ENCODE measurements around the gene ZNF865. TPM values are rescaled to one million over a fixed set of nuclear protein-coding genes. Genes with fewer than 3 reads are reported as not detected.

ZNF865 gene
- total and polyA plus RNA-seq, 2 of the 4 experiments (the other 2 are of a cell fraction): under 0.01 to 4.6 TPM

DNA sequence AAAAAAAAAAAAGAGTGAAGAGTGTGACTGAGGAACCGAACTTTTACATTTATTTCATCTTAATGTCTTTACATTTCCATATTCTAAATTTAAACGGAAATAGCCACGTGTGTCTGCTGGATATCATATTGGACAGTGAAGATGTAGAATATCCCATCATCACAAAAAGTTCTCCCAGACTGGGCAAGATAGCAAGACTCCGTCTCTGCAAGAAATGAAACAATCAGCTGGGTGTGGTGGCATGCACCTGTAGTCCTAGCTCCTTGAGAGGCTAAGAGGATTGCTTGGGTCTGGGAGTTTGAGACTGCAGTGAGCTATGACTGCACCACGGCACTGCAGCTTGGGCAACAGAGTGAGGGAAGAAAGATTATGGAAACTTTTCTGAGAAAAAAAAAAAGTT, 28.7 kb upstream of the ZNF865 start:
- Histone ChIP-seq H3K4me2 (ENCODE audit: low read depth, low read length) (no peak overlapping the region), H2AFZ (replicated peaks; ENCODE audit: low read length, poor library complexity) (no peak overlapping the region), H4K5ac (ENCODE audit: low read depth, low read length) (no peak overlapping the region), H3K14ac (replicated peaks; ENCODE audit: low read depth, low read length) (no peak overlapping the region), H3K9me1 (ENCODE audit: insufficient read depth, low read length) (peaks cover 7% of the 10 kb centered on the region), H4K8ac (ENCODE audit: low read depth in 2 of 2, low read length in 2 of 2) (no peak overlapping the region), H3K79me1 (ENCODE audit: low read depth in 1 of 2, low read length in 2 of 2) (peaks cover 8 to 23% of the 10 kb centered on the region in 2 experiments), H3K36me3 (ENCODE audit: control insufficient read depth, insufficient read depth, low read length) (peaks cover 14% of the 10 kb centered on the region), H4K20me1 (ENCODE audit: insufficient read depth, low read length) (no peaks in the 10 kb centered on the region; the same call in 1 of the 2 replicates), H3K18ac (ENCODE audit: low read depth, low read length) (no peak overlapping the region), H3K4me1 (ENCODE audit: control insufficient read depth, insufficient read depth, low read length) (peaks cover 4% of the 10 kb centered on the region; the same call in 1 of the 2 replicates), H3K9me3 (ENCODE audit: control insufficient read depth, insufficient read depth, low read length) (no peaks in the 10 kb centered on the region), H3K4ac (ENCODE audit: low read depth, low read length) (no peak overlapping the region), H3K4me3 (ENCODE audit: insufficient read depth, low read depth, low read length) (no peak overlapping the region), H2BK20ac (ENCODE audit: low read depth, low read length) (no peak overlapping the region), H2BK15ac (ENCODE audit: low read depth, low read length) (no peak overlapping the region), H3K23ac (ENCODE audit: low read depth, low read length) (no peak overlapping the region), H3K56ac (ENCODE audit: extremely low read depth, insufficient read depth, low read length) (no peak overlapping the region), H3K27ac (ENCODE audit: insufficient read depth, low read length) (no peak overlapping the region), H4K91ac (ENCODE audit: insufficient read depth, low read depth, low read length) (no peak overlapping the region), H2AK5ac (ENCODE audit: low read depth, low read length) (no peak overlapping the region), H2AK9ac (replicated peaks; ENCODE audit: low read depth, low read length, poor library complexity) (no peak overlapping the region), H2BK120ac (ENCODE audit: low read depth, low read length) (no peak overlapping the region), H3K27me3 (ENCODE audit: control insufficient read depth, insufficient read depth, low read length) (no peaks in the 10 kb centered on the region), H2BK5ac (ENCODE audit: low read depth, low read length, poor library complexity, severe bottlenecking) (no peak overlapping the region), H3K9ac (ENCODE audit: low read depth, low read length) (no peak overlapping the region)
- dilution Hi-C loops (cut with HindIII; ENCODE audit: low sequenced_read_pairs, unreplicated experiment) (no loop called here), in situ Hi-C loops (cut with MboI; ENCODE audit: low sequenced_read_pairs) (no loop called here), intact Hi-C loops (cut with micrococcal nuclease) (no loop called here)
- no CpG with 5 or more reads among the region's 5 CpGs for WGBS, 2 experiments (ENCODE audit: extremely low coverage in 2 of 2, insufficient read length in 1 of 2)
- ChIA-PET POLR2A (ENCODE audit: unreplicated experiment) (interaction anchor here (0.6 kb wide), 1 partner anchor 15 kb away, joined by 3 read pairs; no protein-coding TSS in a partner anchor), CTCF (no interaction called here)
- DNase-seq (no peak), ATAC-seq (ENCODE audit: low read depth) (no peak)
- BruUV-seq (replicated peaks): no TSS peak
- TF ChIP-seq CEBPB (IDR thresholded peaks at IDR 0.05; ENCODE audit: low read depth, low read length) (no peak), CHD1 (IDR thresholded peaks at IDR 0.05; ENCODE audit: low read depth, low read length) (no peak), MAZ (IDR thresholded peaks at IDR 0.05; ENCODE audit: borderline replicate concordance, low read depth, low read length) (no peak)

Data from IMR-90 (cell line).